Ectodermal cell (in vitro differentiated cells): ENCODE data around the gene CDC14A.

Source experiments
- H3K27ac ChIP-seq: 2 replicates; pipeline ENCODE4 v1.7.0; 2013; ENCODE audit warnings: mild to moderate bottlenecking, low read depth, low read length; ENCODE audit not compliant: insufficient read depth, poor library complexity, severe bottlenecking
- H3K27me3 ChIP-seq: 2 replicates; pipeline ENCODE4 v1.7.0; 2013; ENCODE audit warnings: mild to moderate bottlenecking, low read length; ENCODE audit not compliant: insufficient read depth, control insufficient read depth, poor library complexity, severe bottlenecking
- H3K36me3 ChIP-seq: one replicate; pipeline ENCODE4 v1.7.0; 2013; ENCODE audit warnings: low read length; ENCODE audit not compliant: control insufficient read depth, insufficient read depth
- H3K4me1 ChIP-seq: one replicate; pipeline ENCODE4 v1.7.0; 2013; ENCODE audit warnings: low read length; ENCODE audit not compliant: control insufficient read depth, insufficient read depth
- H3K4me3 ChIP-seq: 2 replicates; pipeline ENCODE4 v1.7.0; 2013; ENCODE audit warnings: low read depth, low read length, control low read depth; ENCODE audit not compliant: insufficient read depth
- H3K9me3 ChIP-seq: 2 replicates; pipeline ENCODE4 v1.7.0; 2013; ENCODE audit warnings: mild to moderate bottlenecking, low read length, moderate library complexity; ENCODE audit not compliant: control insufficient read depth
- WGBS, 2 experiments: methylation state at CpG; one replicate each; pipeline ENCODE4 v1.1.7; 2013; ENCODE audit warnings: missing lambda C conversion rate in 2 of 2; 5-methylcytosine and 5-hydroxymethylcytosine counted together

The CDC14A gene

GRCh38 chr1:100440075-100440809 lies 87.9 kb downstream of the CDC14A start:
- no peaks in the 10 kb centered on the region for H3K4me1 ChIP-seq
- no peak overlapping the region for H3K4me3 ChIP-seq
- H3K27me3 ChIP-seq = no peaks in the 10 kb centered on the region
- 19 to 27% methylated on average over 1 to 2 of the region's 4 CpGs for WGBS, 2 experiments
- H3K27ac ChIP-seq = no peak overlapping the region
- no peaks in the 10 kb centered on the region for H3K36me3 ChIP-seq
- no peaks in the 10 kb centered on the region for H3K9me3 ChIP-seq

GRCh38 chr1:100441146-100441545 lies 88.8 kb downstream of the CDC14A start:
- no peak overlapping the region for H3K4me3 ChIP-seq
- H3K27me3 ChIP-seq = no peaks in the 10 kb centered on the region
- no peaks in the 10 kb centered on the region for H3K9me3 ChIP-seq
- H3K4me1 ChIP-seq = no peaks in the 10 kb centered on the region
- no peak overlapping the region for H3K27ac ChIP-seq
- no peaks in the 10 kb centered on the region for H3K36me3 ChIP-seq
- 100% methylated on average over 2 of the region's 2 CpGs for WGBS, 2 experiments

- Histone ChIP-seq H3K4me1 (no peaks in the 10 kb centered on the region), H3K9me3 (no peaks in the 10 kb centered on the region), H3K4me3 (no peak overlapping the region), H3K27me3 (no peaks in the 10 kb centered on the region), H3K36me3 (no peaks in the 10 kb centered on the region), H3K27ac (no peak overlapping the region)
- 85 to 95% methylated on average over 1 of the region's 1 CpG for WGBS, 2 experiments
These were observed 89.3 kb downstream of the CDC14A start for GRCh38 chr1:100441651-100442050.

GRCh38 chr1:100443811-100444571 lies 91.7 kb downstream of the CDC14A start:
- H3K4me1 ChIP-seq = no peaks in the 10 kb centered on the region
- no peak overlapping the region for H3K27ac ChIP-seq
- WGBS, 2 experiments = 88 to 92% methylated on average over 5 to 7 of the region's 7 CpGs
- H3K27me3 ChIP-seq = no peaks in the 10 kb centered on the region
- no peaks in the 10 kb centered on the region for H3K36me3 ChIP-seq
- H3K4me3 ChIP-seq = no peak overlapping the region
- no peaks in the 10 kb centered on the region for H3K9me3 ChIP-seq

GRCh38 chr1:100445565-100445964 lies 93.3 kb downstream of the CDC14A start:
- Histone ChIP-seq H3K4me3 (no peak overlapping the region), H3K9me3 (no peaks in the 10 kb centered on the region), H3K27me3 (no peaks in the 10 kb centered on the region), H3K27ac (no peak overlapping the region), H3K4me1 (no peaks in the 10 kb centered on the region), H3K36me3 (no peaks in the 10 kb centered on the region)

- Histone ChIP-seq H3K4me3 (no peak overlapping the region), H3K4me1 (no peaks in the 10 kb centered on the region), H3K27me3 (no peaks in the 10 kb centered on the region), H3K36me3 (peaks cover 2% of the 10 kb centered on the region), H3K27ac (no peak overlapping the region), H3K9me3 (no peaks in the 10 kb centered on the region)
- WGBS, 2 experiments = 100% methylated on average over 1 of the region's 1 CpG
These were observed 96.1 kb downstream of the CDC14A start for GRCh38 chr1:100448366-100448765.

- peaks cover 2% of the 10 kb centered on the region for H3K36me3 ChIP-seq
- no peaks in the 10 kb centered on the region for H3K9me3 ChIP-seq
- no peaks in the 10 kb centered on the region for H3K27me3 ChIP-seq
- 85 to 89% methylated on average over 4 of the region's 4 CpGs for WGBS, 2 experiments
- no peak overlapping the region for H3K27ac ChIP-seq
- no peak overlapping the region for H3K4me3 ChIP-seq
- no peaks in the 10 kb centered on the region for H3K4me1 ChIP-seq
These were observed 97.2 kb downstream of the CDC14A start for GRCh38 chr1:100449477-100449876.

GRCh38 chr1:100452641-100453040 lies 100.3 kb downstream of the CDC14A start:
- no peak overlapping the region for H3K27ac ChIP-seq
- WGBS, 2 experiments = no CpG with 5 or more reads among the region's 1 CpG
- peaks cover 2% of the 10 kb centered on the region for H3K36me3 ChIP-seq
- H3K4me1 ChIP-seq = no peaks in the 10 kb centered on the region
- no peaks in the 10 kb centered on the region for H3K27me3 ChIP-seq
- H3K4me3 ChIP-seq = no peak overlapping the region
- no peaks in the 10 kb centered on the region for H3K9me3 ChIP-seq

GRCh38 chr1:100455478-100456072 lies 103.3 kb downstream of the CDC14A start:
- Histone ChIP-seq H3K9me3 (no peaks in the 10 kb centered on the region), H3K36me3 (peaks cover 2% of the 10 kb centered on the region), H3K4me3 (no peak overlapping the region), H3K4me1 (peaks cover 13% of the 10 kb centered on the region), H3K27ac (no peak overlapping the region), H3K27me3 (no peaks in the 10 kb centered on the region)

GRCh38 chr1:100456880-100457279 lies 104.6 kb downstream of the CDC14A start:
- Histone ChIP-seq H3K4me1 (peaks cover 13% of the 10 kb centered on the region), H3K27me3 (no peaks in the 10 kb centered on the region)

More at GRCh38 chr1:100456880-100457279, 104.6 kb downstream of the CDC14A start:
- no peak overlapping the region for H3K4me3 ChIP-seq
- H3K9me3 ChIP-seq = no peaks in the 10 kb centered on the region
- H3K27ac ChIP-seq = no peak overlapping the region
- no peaks in the 10 kb centered on the region for H3K36me3 ChIP-seq
- 93% methylated on average over 1 to 2 of the region's 2 CpGs for WGBS, 2 experiments
